GM23338 (cell line): Measurements from ENCODE around the gene SLC2A8. TPM values are rescaled to one million over a fixed set of nuclear protein-coding genes. Genes with fewer than 3 reads are reported as not detected.

Experiments used
- ATAC-seq: fragments of 200-7000 bp; cut with Tn5 transposase; 3 replicates; pipeline ENCODE4 v1.9.1; 2020
- DNase-seq: peaks from one replicate; pipeline ENCODE4 v3.0.0-alpha.2; 2015; ENCODE audit warnings: low spot score
- H2AFZ ChIP-seq: fragments of 200-600 bp; sonication (generic); 2 replicates; pipeline ENCODE4 v1.8.0; 2016; ENCODE audit warnings: antibody characterized with exemption, mild to moderate bottlenecking, moderate library complexity
- H3F3A ChIP-seq: fragments of 200-600 bp; sonication (generic); replicated peaks from 2 replicates; pipeline ENCODE4 v1.8.0; 2017; ENCODE audit warnings: antibody characterized with exemption, mixed run types, low read depth
- H3K27ac ChIP-seq: fragments of 200-600 bp; sonication (generic); 2 replicates; pipeline ENCODE4 v1.6.1; 2016; ENCODE audit warnings: low read depth
- H3K27me3 ChIP-seq: fragments of 200-600 bp; sonication (generic); 2 replicates; pipeline ENCODE4 v1.8.0; 2016; ENCODE audit warnings: mild to moderate bottlenecking, mixed run types, moderate library complexity; ENCODE audit not compliant: insufficient read depth
- H3K36me3 ChIP-seq: fragments of 200-600 bp; sonication (generic); 2 replicates; pipeline ENCODE4 v1.8.0; 2016; ENCODE audit warnings: mild to moderate bottlenecking; ENCODE audit not compliant: insufficient read depth
- H3K4me1 ChIP-seq: fragments of 200-600 bp; sonication (generic); 2 replicates; pipeline ENCODE4 v1.8.0; 2016; ENCODE audit warnings: mild to moderate bottlenecking, moderate library complexity; ENCODE audit not compliant: insufficient read depth
- H3K4me2 ChIP-seq: fragments of 200-600 bp; sonication (generic); 2 replicates; pipeline ENCODE4 v1.7.1; 2017; ENCODE audit warnings: mixed run types
- H3K4me3 ChIP-seq: fragments of 200-600 bp; sonication (generic); 2 replicates; pipeline ENCODE4 v1.6.1; 2016; ENCODE audit warnings: mixed run types
- H3K79me2 ChIP-seq: fragments of 200-600 bp; sonication (generic); replicated peaks from 2 replicates; pipeline ENCODE4 v1.8.0; 2017; ENCODE audit warnings: mild to moderate bottlenecking; ENCODE audit not compliant: insufficient read depth
- H3K9me2 ChIP-seq: fragments of 200-600 bp; sonication (generic); 2 replicates; pipeline ENCODE4 v1.8.0; 2017; ENCODE audit not compliant: insufficient read depth
- H4K20me1 ChIP-seq: fragments of 200-600 bp; sonication (generic); replicated peaks from 2 replicates; pipeline ENCODE4 v1.8.0; 2017; ENCODE audit warnings: mild to moderate bottlenecking; ENCODE audit not compliant: insufficient read depth
- H3K27ac Mint-ChIP-seq: 2 replicates; pipeline ENCODE4 v1.8.0; 2020; ENCODE audit warnings: inconsistent platforms, mild to moderate bottlenecking, moderate library complexity, mixed read lengths
- H3K27me3 Mint-ChIP-seq: 3 replicates; pipeline ENCODE4 v1.8.0; 2022; ENCODE audit warnings: low read depth, mild to moderate bottlenecking, moderate library complexity, mixed read lengths, inconsistent platforms; ENCODE audit not compliant: insufficient read depth, poor library complexity
- H3K36me3 Mint-ChIP-seq: 3 replicates; pipeline ENCODE4 v1.8.0; 2021; ENCODE audit warnings: low read depth, mild to moderate bottlenecking, inconsistent platforms, moderate library complexity, mixed read lengths
- H3K4me1 Mint-ChIP-seq: 3 replicates; pipeline ENCODE4 v1.8.0; 2020; ENCODE audit warnings: mild to moderate bottlenecking, inconsistent platforms, mixed read lengths
- H3K4me3 Mint-ChIP-seq: 3 replicates; pipeline ENCODE4 v1.8.0; 2021; ENCODE audit warnings: moderate library complexity, mild to moderate bottlenecking, inconsistent platforms, mixed read lengths
- H3K9me3 Mint-ChIP-seq: 3 replicates; pipeline ENCODE4 v1.8.0; 2020; ENCODE audit warnings: moderate library complexity, mild to moderate bottlenecking, inconsistent platforms, mixed read lengths
- CREB1 ChIP-seq: fragments of 250-450 bp; sonication (Bioruptor Pico); IDR thresholded peaks from 2 replicates; pipeline ENCODE4 v1.5.0; 2020; ENCODE audit warnings: low read depth, mild to moderate bottlenecking, moderate library complexity
- ETS1 ChIP-seq: IDR thresholded peaks from 2 replicates; pipeline ENCODE4 v1.6.1; 2016; ENCODE audit warnings: antibody characterized with exemption
- EZH2 ChIP-seq: fragments of 200-600 bp; sonication (generic); IDR thresholded peaks from one replicate; pipeline ENCODE4 v1.8.0; 2017; ENCODE audit warnings: antibody characterized with exemption, mild to moderate bottlenecking, low read depth; ENCODE audit not compliant: unreplicated experiment
- EZH2phosphoT487 ChIP-seq: fragments of 200-600 bp; sonication (generic); IDR thresholded peaks from one replicate; pipeline ENCODE4 v1.8.1; 2018; ENCODE audit warnings: antibody characterized with exemption; ENCODE audit not compliant: unreplicated experiment
- JUNB ChIP-seq: IDR thresholded peaks from one replicate; pipeline ENCODE4 v1.6.1; 2016; ENCODE audit warnings: antibody characterized with exemption; ENCODE audit not compliant: unreplicated experiment
- ZNF114 ChIP-seq: fragments of 250-450 bp; sonication (Bioruptor Pico); IDR thresholded peaks from 2 replicates; pipeline ENCODE4 v1.5.0; 2020; ENCODE audit warnings: mild to moderate bottlenecking, moderate library complexity
- ZNF331 ChIP-seq: fragments of 250-450 bp; sonication (Bioruptor Pico); IDR thresholded peaks from 2 replicates; pipeline ENCODE4 v1.5.0; 2020; ENCODE audit warnings: low read depth, mild to moderate bottlenecking, moderate library complexity
- polyA plus RNA-seq: library from polyadenylated mRNA; unstranded; fragments of >200 nt; fragmentation: Nextera tagmentation; extraction: Ambion mirVana; gene quantifications from 2 replicates; pipeline ENCODE4 v1.2.1, GENCODE V29; 2016
- total RNA-seq: library from RNA; depleted of rRNA; stranded (reverse); fragments of >200 nt; shearing (Covaris generic); gene quantifications from 2 replicates; pipeline ENCODE4 v1.2.3, GENCODE V29; 2014
- TF ChIP-seq, protein P1 (sequence below): fragments of 250-450 bp; sonication (Bioruptor Pico); IDR thresholded peaks from 2 replicates; pipeline ENCODE4 v1.5.0; 2020; ENCODE audit warnings: mild to moderate bottlenecking, moderate library complexity

The SLC2A8 gene
- total and polyA plus RNA-seq, 2 experiments from 2014 or later: 16.3 to 34.1 TPM

DNA sequence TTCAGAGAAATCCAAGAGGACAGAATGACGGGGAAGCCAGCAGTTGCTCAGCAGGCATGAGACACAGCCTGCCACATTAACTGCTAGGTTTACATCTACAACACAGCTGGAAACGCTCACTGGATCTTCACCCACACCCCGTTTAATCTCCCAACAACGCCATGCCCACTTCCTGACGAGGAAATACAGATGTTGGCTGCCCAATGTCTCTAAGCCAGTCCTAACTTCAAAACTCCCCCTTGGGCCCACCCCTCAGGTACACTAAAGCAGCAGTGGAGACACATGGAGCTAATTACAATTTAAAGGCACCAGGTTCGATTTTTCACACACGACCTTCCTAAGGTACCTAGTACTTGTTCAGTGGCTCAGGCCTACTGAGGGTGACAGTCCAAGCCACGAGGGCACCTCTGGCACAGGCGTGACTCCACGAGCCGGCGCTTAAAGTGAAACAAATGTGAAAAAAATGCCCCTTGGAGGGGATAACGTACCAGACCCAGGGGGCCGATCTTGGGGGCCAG, 53.3 kb downstream of the SLC2A8 start:
- peaks cover 39% of the 10 kb centered on the region for H4K20me1 ChIP-seq
- TF ChIP-seq JUNB (no peak), CREB1 (CRISPR knock-in tag) (no peak), EZH2 (no peak), ZNF114 (no peak), ZNF331 (CRISPR knock-in tag) (no peak), EZH2phosphoT487 (no peak), ETS1 (no peak)
- TF ChIP-seq, protein P1, sequence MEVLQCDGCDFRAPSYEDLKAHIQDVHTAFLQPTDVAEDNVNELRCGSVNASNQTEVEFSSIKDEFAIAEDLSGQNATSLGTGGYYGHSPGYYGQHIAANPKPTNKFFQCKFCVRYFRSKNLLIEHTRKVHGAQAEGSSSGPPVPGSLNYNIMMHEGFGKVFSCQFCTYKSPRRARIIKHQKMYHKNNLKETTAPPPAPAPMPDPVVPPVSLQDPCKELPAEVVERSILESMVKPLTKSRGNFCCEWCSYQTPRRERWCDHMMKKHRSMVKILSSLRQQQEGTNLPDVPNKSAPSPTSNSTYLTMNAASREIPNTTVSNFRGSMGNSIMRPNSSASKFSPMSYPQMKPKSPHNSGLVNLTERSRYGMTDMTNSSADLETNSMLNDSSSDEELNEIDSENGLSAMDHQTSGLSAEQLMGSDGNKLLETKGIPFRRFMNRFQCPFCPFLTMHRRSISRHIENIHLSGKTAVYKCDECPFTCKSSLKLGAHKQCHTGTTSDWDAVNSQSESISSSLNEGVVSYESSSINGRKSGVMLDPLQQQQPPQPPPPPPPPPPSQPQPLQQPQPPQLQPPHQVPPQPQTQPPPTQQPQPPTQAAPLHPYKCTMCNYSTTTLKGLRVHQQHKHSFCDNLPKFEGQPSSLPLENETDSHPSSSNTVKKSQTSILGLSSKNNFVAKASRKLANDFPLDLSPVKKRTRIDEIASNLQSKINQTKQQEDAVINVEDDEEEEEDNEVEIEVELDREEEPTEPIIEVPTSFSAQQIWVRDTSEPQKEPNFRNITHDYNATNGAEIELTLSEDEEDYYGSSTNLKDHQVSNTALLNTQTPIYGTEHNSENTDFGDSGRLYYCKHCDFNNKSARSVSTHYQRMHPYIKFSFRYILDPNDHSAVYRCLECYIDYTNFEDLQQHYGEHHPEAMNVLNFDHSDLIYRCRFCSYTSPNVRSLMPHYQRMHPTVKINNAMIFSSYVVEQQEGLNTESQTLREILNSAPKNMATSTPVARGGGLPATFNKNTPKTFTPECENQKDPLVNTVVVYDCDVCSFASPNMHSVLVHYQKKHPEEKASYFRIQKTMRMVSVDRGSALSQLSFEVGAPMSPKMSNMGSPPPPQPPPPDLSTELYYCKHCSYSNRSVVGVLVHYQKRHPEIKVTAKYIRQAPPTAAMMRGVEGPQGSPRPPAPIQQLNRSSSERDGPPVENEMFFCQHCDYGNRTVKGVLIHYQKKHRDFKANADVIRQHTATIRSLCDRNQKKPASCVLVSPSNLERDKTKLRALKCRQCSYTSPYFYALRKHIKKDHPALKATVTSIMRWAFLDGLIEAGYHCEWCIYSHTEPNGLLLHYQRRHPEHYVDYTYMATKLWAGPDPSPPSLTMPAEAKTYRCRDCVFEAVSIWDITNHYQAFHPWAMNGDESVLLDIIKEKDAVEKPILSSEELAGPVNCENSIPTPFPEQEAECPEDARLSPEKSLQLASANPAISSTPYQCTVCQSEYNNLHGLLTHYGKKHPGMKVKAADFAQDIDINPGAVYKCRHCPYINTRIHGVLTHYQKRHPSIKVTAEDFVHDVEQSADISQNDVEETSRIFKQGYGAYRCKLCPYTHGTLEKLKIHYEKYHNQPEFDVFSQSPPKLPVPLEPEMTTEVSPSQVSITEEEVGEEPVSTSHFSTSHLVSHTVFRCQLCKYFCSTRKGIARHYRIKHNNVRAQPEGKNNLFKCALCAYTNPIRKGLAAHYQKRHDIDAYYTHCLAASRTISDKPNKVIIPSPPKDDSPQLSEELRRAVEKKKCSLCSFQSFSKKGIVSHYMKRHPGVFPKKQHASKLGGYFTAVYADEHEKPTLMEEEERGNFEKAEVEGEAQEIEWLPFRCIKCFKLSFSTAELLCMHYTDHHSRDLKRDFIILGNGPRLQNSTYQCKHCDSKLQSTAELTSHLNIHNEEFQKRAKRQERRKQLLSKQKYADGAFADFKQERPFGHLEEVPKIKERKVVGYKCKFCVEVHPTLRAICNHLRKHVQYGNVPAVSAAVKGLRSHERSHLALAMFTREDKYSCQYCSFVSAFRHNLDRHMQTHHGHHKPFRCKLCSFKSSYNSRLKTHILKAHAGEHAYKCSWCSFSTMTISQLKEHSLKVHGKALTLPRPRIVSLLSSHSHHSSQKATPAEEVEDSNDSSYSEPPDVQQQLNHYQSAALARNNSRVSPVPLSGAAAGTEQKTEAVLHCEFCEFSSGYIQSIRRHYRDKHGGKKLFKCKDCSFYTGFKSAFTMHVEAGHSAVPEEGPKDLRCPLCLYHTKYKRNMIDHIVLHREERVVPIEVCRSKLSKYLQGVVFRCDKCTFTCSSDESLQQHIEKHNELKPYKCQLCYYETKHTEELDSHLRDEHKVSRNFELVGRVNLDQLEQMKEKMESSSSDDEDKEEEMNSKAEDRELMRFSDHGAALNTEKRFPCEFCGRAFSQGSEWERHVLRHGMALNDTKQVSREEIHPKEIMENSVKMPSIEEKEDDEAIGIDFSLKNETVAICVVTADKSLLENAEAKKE: no peak
- no peak for DNase-seq
- Mint-ChIP-seq H3K4me3 (peak overlapping the region; percentile 99), H3K4me1 (peaks cover 21% of the 10 kb centered on the region), H3K27me3 (peaks cover 45% of the 10 kb centered on the region), H3K9me3 (peaks cover 12% of the 10 kb centered on the region), H3K36me3 (peaks cover 65% of the 10 kb centered on the region), H3K27ac (peak overlapping the region; percentile 99)
- no peak for ATAC-seq
- H3K4me1 ChIP-seq: peaks cover 17% of the 10 kb centered on the region
- peaks cover 48% of the 10 kb centered on the region for H3K79me2 ChIP-seq
- peaks cover 62% of the 10 kb centered on the region for H3F3A ChIP-seq
- H3K4me2 ChIP-seq: peak overlapping the region; percentile 100
- no peaks in the 10 kb centered on the region for H3K9me2 ChIP-seq
- no peak overlapping the region for H2AFZ ChIP-seq
- peaks cover 53% of the 10 kb centered on the region for H3K36me3 ChIP-seq
- peak overlapping the region; percentile 100 for H3K4me3 ChIP-seq
- H3K27me3 ChIP-seq: no peaks in the 10 kb centered on the region
- H3K27ac ChIP-seq: peak overlapping the region; percentile 98
